Osteoblast (primary cell): Measurements from ENCODE around the gene ZSCAN26. TPM values are rescaled to one million over a fixed set of nuclear protein-coding genes. Genes with fewer than 3 reads are reported as not detected.
A peak's percentile ranks its signal among the peaks of the same experiment; 100 is the strongest.

ENCODE experiments used
- DNase-seq: peaks from one replicate; pipeline ENCODE4 v3.0.0; 2011; ENCODE audit warnings: low spot score, mixed read lengths; ENCODE audit not compliant: insufficient read length; ENCODE audit errors: missing footprints
- H2AFZ ChIP-seq: 2 replicates; pipeline ENCODE4 v1.6.0; 2011; ENCODE audit warnings: mild to moderate bottlenecking, low read length
- H3K27ac ChIP-seq: 2 replicates; pipeline ENCODE4 v1.5.1; 2011; ENCODE audit warnings: mild to moderate bottlenecking, low read depth, low read length, moderate library complexity
- H3K27me3 ChIP-seq: 2 replicates; pipeline ENCODE4 v1.6.0; 2012; ENCODE audit warnings: mild to moderate bottlenecking, control low read depth, inconsistent platforms, low read length, moderate library complexity; ENCODE audit not compliant: insufficient read depth
- H3K36me3 ChIP-seq: 2 replicates; pipeline ENCODE4 v1.5.1; 2011; ENCODE audit warnings: mild to moderate bottlenecking, low read length, control low read depth, moderate library complexity; ENCODE audit not compliant: insufficient read depth
- H3K4me1 ChIP-seq: 2 replicates; pipeline ENCODE4 v1.5.1; 2011; ENCODE audit warnings: mild to moderate bottlenecking, low read length, control low read depth, moderate library complexity; ENCODE audit not compliant: insufficient read depth
- H3K4me2 ChIP-seq: 2 replicates; pipeline ENCODE4 v1.6.0; 2011; ENCODE audit warnings: mild to moderate bottlenecking, low read length; ENCODE audit not compliant: insufficient read depth
- H3K4me3 ChIP-seq: fragments of 200-600 bp; sonication (generic); 3 replicates; pipeline ENCODE4 v1.5.1; 2012; ENCODE audit warnings: mild to moderate bottlenecking, low read length, inconsistent platforms; ENCODE audit not compliant: insufficient read depth
- H3K79me2 ChIP-seq: 2 replicates; pipeline ENCODE4 v1.6.0; 2012; ENCODE audit warnings: mild to moderate bottlenecking, low read length, control low read depth, inconsistent platforms; ENCODE audit not compliant: insufficient read depth
- H3K9me3 ChIP-seq: 2 replicates; pipeline ENCODE4 v1.5.1; 2011; ENCODE audit warnings: low read depth, low read length, control low read depth
- H4K20me1 ChIP-seq: 2 replicates; pipeline ENCODE4 v1.6.0; 2012; ENCODE audit warnings: mild to moderate bottlenecking, low read length, control low read depth; ENCODE audit not compliant: insufficient read depth
- CTCF ChIP-seq: IDR thresholded peaks from 2 replicates; pipeline ENCODE4 v1.5.1; 2011; ENCODE audit warnings: mild to moderate bottlenecking, low read depth, low read length, moderate library complexity; ENCODE audit errors: extremely low read depth
- total RNA-seq: library from RNA; depleted of rRNA; stranded (reverse); fragments of >200 nt; gene quantifications from 2 replicates; pipeline ENCODE4 v1.2.3, GENCODE V29; 2012

The ZSCAN26 gene
- total RNA-seq, 1 donor = 15.2 TPM

GRCh38 chr6:28277746-28278145 lies 10.8 kb downstream of the ZSCAN26 start:
- H3K27me3 ChIP-seq = no peaks in the 10 kb centered on the region
- no peak for DNase-seq
- TF ChIP-seq CTCF = no peak
- peaks cover 7% of the 10 kb centered on the region for H3K79me2 ChIP-seq
- peaks cover 13% of the 10 kb centered on the region for H3K4me1 ChIP-seq
- H3K9me3 ChIP-seq = no peaks in the 10 kb centered on the region
- peaks cover 42% of the 10 kb centered on the region for H3K36me3 ChIP-seq
- no peak overlapping the region for H2AFZ ChIP-seq
- H3K27ac ChIP-seq = no peak overlapping the region
- H3K4me2 ChIP-seq = no peak overlapping the region
- no peaks in the 10 kb centered on the region for H4K20me1 ChIP-seq
- no peak overlapping the region for H3K4me3 ChIP-seq

- peak; percentile 55 for DNase-seq
- Histone ChIP-seq H3K79me2 (peaks cover 12% of the 10 kb centered on the region), H3K4me3 (peak overlapping the region; percentile 90), H2AFZ (peak overlapping the region; percentile 99), H3K36me3 (peaks cover 39% of the 10 kb centered on the region), H3K4me2 (peak overlapping the region; percentile 82), H3K27me3 (no peaks in the 10 kb centered on the region), H4K20me1 (no peaks in the 10 kb centered on the region), H3K27ac (no peak overlapping the region), H3K4me1 (peaks cover 13% of the 10 kb centered on the region), H3K9me3 (no peaks in the 10 kb centered on the region)
- TF ChIP-seq CTCF = no peak
Measured at GRCh38 chr6:28280595-28281287, 13.8 kb downstream of the ZSCAN26 start.

- DNase-seq = peak; percentile 92
- Histone ChIP-seq H3K79me2 (peaks cover 12% of the 10 kb centered on the region), H2AFZ (peak within 1 kb of the TSS; percentile 99), H3K9me3 (no peaks in the 10 kb centered on the region), H3K4me3 (peak within 1 kb of the TSS; percentile 90), H3K4me1 (peaks cover 13% of the 10 kb centered on the region), H3K27me3 (no peaks in the 10 kb centered on the region), H4K20me1 (no peaks in the 10 kb centered on the region), H3K27ac (peak within 1 kb of the TSS; percentile 63), H3K36me3 (peaks cover 34% of the 10 kb centered on the region), H3K4me2 (peak within 1 kb of the TSS; percentile 82)
- TF ChIP-seq CTCF = no peak
Measured at GRCh38 chr6:28281288-28282064, 14.5 kb downstream of the ZSCAN26 start, which contains the start of gene PGBD1. Gene PGBD1 (plus strand): TSS chr6:28281572. CDS start chr6:28283814, 2,242 bp downstream.

GRCh38 chr6:28282926-28283325 lies 16.0 kb downstream of the ZSCAN26 start:
- H3K36me3 ChIP-seq = peaks cover 24% of the 10 kb centered on the region
- H4K20me1 ChIP-seq = no peaks in the 10 kb centered on the region
- H3K27me3 ChIP-seq = no peaks in the 10 kb centered on the region
- no peak overlapping the region for H3K4me3 ChIP-seq
- peak overlapping the region; percentile 82 for H3K4me2 ChIP-seq
- DNase-seq = no peak
- peaks cover 12% of the 10 kb centered on the region for H3K79me2 ChIP-seq
- peaks cover 13% of the 10 kb centered on the region for H3K4me1 ChIP-seq
- no peak for TF ChIP-seq CTCF
- no peak overlapping the region for H2AFZ ChIP-seq
- H3K9me3 ChIP-seq = no peaks in the 10 kb centered on the region
- H3K27ac ChIP-seq = no peak overlapping the region
